ENCODE results near the gene POLG.

- no peak for TF ChIP-seq CTCF (optimal IDR thresholded peaks at IDR 0.05 in 1 of 3, IDR thresholded peaks at IDR 0.05 in 1 of 3, conservative IDR thresholded peaks at IDR 0.05 in 1 of 3; ENCODE audit: extremely low read depth in 1 of 3, insufficient read depth in 2 of 3, low read length in 3 of 3)
- TF ChIP-seq EZH2 (IDR thresholded peaks at IDR 0.05; ENCODE audit: low read length): no peak
Measured at GRCh38 chr15:89316504-89316903, 18.1 kb downstream of the POLG start.
